A673 (cell line): Measurements from ENCODE around the gene MGAT5B. TPM values are rescaled to one million over a fixed set of nuclear protein-coding genes. Genes with fewer than 3 reads are reported as not detected.

Source experiments
- BruUV-seq: library from RNA; stranded (reverse); fragments of 400-500 nt; replicated peaks from 2 replicates; lab custom pipeline; 2021; lab: Mats Ljungman, UMichigan
- CTCF ChIA-PET: fragments of 300-600 bp; sonication (Branson Sonifier 250); formaldehyde crosslinking; loops from one replicate; lab custom pipeline; 2022; ENCODE audit warnings: antibody characterized with exemption; lab: Charles Lee
- POLR2A ChIA-PET: fragments of 300-600 bp; sonication (Branson Sonifier 250); formaldehyde crosslinking; loops from one replicate; lab custom pipeline; 2022; ENCODE audit warnings: antibody characterized with exemption; ENCODE audit not compliant: low non-redundant PET; lab: Charles Lee
- DNase-seq: peaks from one replicate; pipeline ENCODE4 v3.0.0-alpha.2; 2015; ENCODE audit warnings: low spot score
- H3K27ac ChIP-seq: fragments of 200-600 bp; sonication (generic); 2 replicates; pipeline ENCODE4 v1.5.1; 2016; ENCODE audit warnings: mixed run types, low read depth, mild to moderate bottlenecking, mixed read lengths, antibody characterized with exemption, low read length; ENCODE audit not compliant: poor library complexity, severe bottlenecking
- H3K27me3 ChIP-seq: fragments of 200-600 bp; sonication (generic); replicated peaks from 2 replicates; pipeline ENCODE4 v1.6.1; 2017; ENCODE audit warnings: mixed run types, low read depth, mild to moderate bottlenecking, mixed read lengths, antibody characterized with exemption, low read length; ENCODE audit not compliant: insufficient read depth, poor library complexity
- H3K36me3 ChIP-seq: fragments of 200-600 bp; sonication (generic); 2 replicates; pipeline ENCODE4 v1.6.1; 2016; ENCODE audit warnings: mixed run types, mild to moderate bottlenecking, mixed read lengths, antibody characterized with exemption, low read length; ENCODE audit not compliant: insufficient read depth, poor library complexity, severe bottlenecking
- H3K4me1 ChIP-seq: fragments of 200-600 bp; sonication (generic); 2 replicates; pipeline ENCODE4 v1.6.1; 2017; ENCODE audit warnings: mixed run types, mild to moderate bottlenecking, mixed read lengths, antibody characterized with exemption, low read length; ENCODE audit not compliant: insufficient read depth, poor library complexity, severe bottlenecking
- H3K4me3 ChIP-seq: fragments of 200-600 bp; sonication (generic); 2 replicates; pipeline ENCODE4 v1.5.1; 2016; ENCODE audit warnings: low read depth, mixed run types, mild to moderate bottlenecking, mixed read lengths, low read length; ENCODE audit not compliant: poor library complexity, severe bottlenecking
- H3K9me3 ChIP-seq: fragments of 200-600 bp; sonication (generic); 2 replicates; pipeline ENCODE4 v1.6.1; 2016; ENCODE audit warnings: mixed run types, low read depth, mild to moderate bottlenecking, mixed read lengths, antibody characterized with exemption, low read length; ENCODE audit not compliant: poor library complexity, severe bottlenecking
- CTCF ChIP-seq: fragments of 300-800, 200-600 bp; sonication (generic); conservative IDR thresholded peaks from 2 replicates; pipeline ENCODE4 v1.5.1; 2017; ENCODE audit warnings: low read depth, mild to moderate bottlenecking, antibody characterized with exemption, low read length, moderate library complexity, mixed read lengths
- EZH2 ChIP-seq: fragments of 200-600 bp; sonication (generic); IDR thresholded peaks from 2 replicates; pipeline ENCODE4 v1.6.1; 2017; ENCODE audit warnings: borderline replicate concordance, low read depth, mild to moderate bottlenecking, mixed read lengths, antibody characterized with exemption, low read length; ENCODE audit not compliant: poor library complexity, severe bottlenecking
- intact Hi-C: fragments of 100-400 bp; cut with micrococcal nuclease; formaldehyde crosslinking; loops from one replicate; pipeline ENCODE4 v1.10.0; 2022; ENCODE audit not compliant: unreplicated experiment
- total RNA-seq: library from RNA; stranded (reverse); gene quantifications from 2 replicates; pipeline ENCODE4 v1.2.3, GENCODE V29; 2021

The MGAT5B gene
- total RNA-seq, 1 experiment from 2014 or later, result 1.1 TPM

- no peak overlapping the region for H3K27ac ChIP-seq
- TF ChIP-seq EZH2, result no peak
- no peak for TF ChIP-seq CTCF
- CTCF ChIA-PET, result no interaction called here
- BruUV-seq, result no TSS peak
- no peaks in the 10 kb centered on the region for H3K9me3 ChIP-seq
- peaks cover 9% of the 10 kb centered on the region for H3K4me1 ChIP-seq
- no peaks in the 10 kb centered on the region for H3K36me3 ChIP-seq
- DNase-seq, result no peak
- H3K27me3 ChIP-seq, result no peaks in the 10 kb centered on the region
- POLR2A ChIA-PET, result no interaction called here
- H3K4me3 ChIP-seq, result no peak overlapping the region
- intact Hi-C loops, result no loop called here
These were observed 40.5 kb upstream of the MGAT5B start for GRCh38 chr17:76827736-76828135.

- Histone ChIP-seq H3K27ac (no peak overlapping the region), H3K36me3 (no peaks in the 10 kb centered on the region), H3K4me1 (peaks cover 9% of the 10 kb centered on the region), H3K4me3 (no peak overlapping the region), H3K27me3 (no peaks in the 10 kb centered on the region), H3K9me3 (no peaks in the 10 kb centered on the region)
- intact Hi-C loops, result no loop called here
- no peak for TF ChIP-seq EZH2
- no peak for TF ChIP-seq CTCF
- no TSS peak for BruUV-seq
- no peak for DNase-seq
- CTCF ChIA-PET, result no interaction called here
- POLR2A ChIA-PET, result no interaction called here
These were observed 37.1 kb upstream of the MGAT5B start for GRCh38 chr17:76830987-76831715.

- CTCF ChIA-PET, result interaction anchor here (0.6 kb wide), 1 partner anchor 12 kb away, joined by 8 read pairs; no protein-coding TSS in a partner anchor
- no TSS peak for BruUV-seq
- Histone ChIP-seq H3K4me3 (no peak overlapping the region), H3K27me3 (no peaks in the 10 kb centered on the region), H3K9me3 (no peaks in the 10 kb centered on the region), H3K27ac (no peak overlapping the region), H3K4me1 (no peaks in the 10 kb centered on the region), H3K36me3 (no peaks in the 10 kb centered on the region)
- DNase-seq, result no peak
- TF ChIP-seq EZH2 (no peak), CTCF (no peak)
- intact Hi-C loops, result no loop called here
- POLR2A ChIA-PET, result no interaction called here
These were observed 35.1 kb upstream of the MGAT5B start for GRCh38 chr17:76833034-76833644.
